Lung (tissue), 12 donors: ENCODE results near the gene POLDIP2. TPM values are rescaled to one million over a fixed set of nuclear protein-coding genes. Genes with fewer than 3 reads are reported as not detected.

Experiments
- ATAC-seq: fragments of 200-7000 bp; cut with Tn5 transposase; one replicate; pipeline ENCODE4 v1.9.1; 2020; ENCODE audit warnings: moderate number of reproducible peaks; ENCODE audit not compliant: insufficient read depth, low FRiP score
- DNase-seq, 3 donors: peaks; one replicate each; pipeline ENCODE4 v3.0.0-alpha.2; 2013 to 2017
- H3K27ac ChIP-seq, 2 donors: one replicate each; pipeline ENCODE4 v1.5.1; 2013; ENCODE audit warnings: mild to moderate bottlenecking in 2 of 2, moderate library complexity in 2 of 2, control low read depth in 1 of 2, inconsistent platforms in 1 of 2, low read depth in 1 of 2, low read length in 1 of 2
- H3K27me3 ChIP-seq, 3 donors: one replicate each; pipeline ENCODE4 v1.5.1; 2013; ENCODE audit warnings: low read length in 2 of 3; ENCODE audit not compliant: control insufficient read depth in 3 of 3, insufficient read depth in 3 of 3
- H3K36me3 ChIP-seq, 4 donors: one replicate each; pipeline ENCODE4 v1.5.1; 2013; ENCODE audit warnings: low read length in 4 of 4, mild to moderate bottlenecking in 1 of 4, moderate library complexity in 1 of 4; ENCODE audit not compliant: control insufficient read depth in 4 of 4, insufficient read depth in 4 of 4
- H3K4me1 ChIP-seq, 5 donors: one replicate each; pipeline ENCODE4 v1.5.1; 2013; ENCODE audit warnings: low read length in 5 of 5, mild to moderate bottlenecking in 2 of 5, moderate library complexity in 1 of 5; ENCODE audit not compliant: control insufficient read depth in 5 of 5, insufficient read depth in 5 of 5
- H3K4me3 ChIP-seq: one replicate; pipeline ENCODE4 v1.5.1; 2013; ENCODE audit warnings: mild to moderate bottlenecking, control low read depth, moderate library complexity
- H3K9ac ChIP-seq, 2 donors: one replicate each; pipeline ENCODE4 v1.5.1; 2013; ENCODE audit warnings: low read length in 2 of 2, control low read depth in 1 of 2; ENCODE audit not compliant: insufficient read depth in 1 of 2
- H3K9me3 ChIP-seq, 4 donors: one replicate each; pipeline ENCODE4 v1.5.1; 2013; ENCODE audit warnings: low read length in 3 of 4, mild to moderate bottlenecking in 1 of 4, moderate library complexity in 1 of 4; ENCODE audit not compliant: control insufficient read depth in 4 of 4, insufficient read depth in 3 of 4
- WGBS, 2 donors: extraction: QIAGEN DNeasy Blood & Tissue Kit; methylation state at CpG; one replicate each; pipeline ENCODE4 v1.1.7; 2013; 5-methylcytosine and 5-hydroxymethylcytosine counted together
- polyA plus RNA-seq, 2 donors: library from polyadenylated mRNA; stranded (reverse); fragments of 200-250 nt; gene quantifications; one replicate each; pipeline ENCODE4 v1.2.1, GENCODE V29; 2013
- total RNA-seq, 2 donors: library from RNA; depleted of rRNA in 1 of 2; stranded (reverse); fragments of >200 nt in 1 of 2; gene quantifications; one replicate each; pipeline ENCODE4 v1.2.1, GENCODE V29; 2014 to 2021
- TF ChIP-seq, protein P1 (sequence below): IDR thresholded peaks from 2 replicates; pipeline ENCODE4 v1.5.1; 2012; ENCODE audit warnings: mild to moderate bottlenecking; ENCODE audit errors: control extremely low read depth, extremely low read depth
- donor health status: control.
- donor health status: control.
- donor health status: Bipolar disorder and iron deficiency.
- donor health status: healthy.
- donor health status: DM: yes; HTN: yes; CAD: no.

The POLDIP2 gene
- total and polyA plus RNA-seq, 4 donors, result 38.7 to 82.6 (median 62.3) TPM

DNA sequence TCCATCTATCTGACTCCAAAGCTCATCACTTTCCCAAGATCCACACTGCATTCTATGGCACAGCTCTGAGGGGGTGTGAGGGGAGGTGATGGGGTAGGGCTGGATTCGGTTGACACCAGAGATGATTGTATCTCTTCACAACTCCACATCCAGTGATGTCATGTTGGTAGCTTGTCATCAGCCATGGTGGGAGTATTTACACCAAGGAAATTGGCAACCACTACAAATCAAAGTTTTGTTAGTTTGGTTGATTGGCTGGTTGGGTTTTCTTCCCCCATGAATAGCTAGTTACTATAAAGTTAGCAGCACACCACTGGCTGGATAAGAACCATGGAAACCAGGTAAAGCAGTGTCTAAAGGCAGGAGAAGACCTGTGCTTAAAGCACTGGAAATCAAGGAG lies 33.7 kb upstream of the POLDIP2 start:
- no peak overlapping the region for H3K27ac ChIP-seq
- H3K9me3 ChIP-seq, result no peaks in the 10 kb centered on the region
- DNase-seq (no peak), ATAC-seq (no peak)
- H3K9ac ChIP-seq, result no peak overlapping the region
- 92 to 100% methylated on average over 1 of the region's 1 CpG for WGBS, 2 donors
- H3K4me3 ChIP-seq, result no peak overlapping the region
- H3K4me1 ChIP-seq, result no peaks in the 10 kb centered on the region
- TF ChIP-seq, protein P1, sequence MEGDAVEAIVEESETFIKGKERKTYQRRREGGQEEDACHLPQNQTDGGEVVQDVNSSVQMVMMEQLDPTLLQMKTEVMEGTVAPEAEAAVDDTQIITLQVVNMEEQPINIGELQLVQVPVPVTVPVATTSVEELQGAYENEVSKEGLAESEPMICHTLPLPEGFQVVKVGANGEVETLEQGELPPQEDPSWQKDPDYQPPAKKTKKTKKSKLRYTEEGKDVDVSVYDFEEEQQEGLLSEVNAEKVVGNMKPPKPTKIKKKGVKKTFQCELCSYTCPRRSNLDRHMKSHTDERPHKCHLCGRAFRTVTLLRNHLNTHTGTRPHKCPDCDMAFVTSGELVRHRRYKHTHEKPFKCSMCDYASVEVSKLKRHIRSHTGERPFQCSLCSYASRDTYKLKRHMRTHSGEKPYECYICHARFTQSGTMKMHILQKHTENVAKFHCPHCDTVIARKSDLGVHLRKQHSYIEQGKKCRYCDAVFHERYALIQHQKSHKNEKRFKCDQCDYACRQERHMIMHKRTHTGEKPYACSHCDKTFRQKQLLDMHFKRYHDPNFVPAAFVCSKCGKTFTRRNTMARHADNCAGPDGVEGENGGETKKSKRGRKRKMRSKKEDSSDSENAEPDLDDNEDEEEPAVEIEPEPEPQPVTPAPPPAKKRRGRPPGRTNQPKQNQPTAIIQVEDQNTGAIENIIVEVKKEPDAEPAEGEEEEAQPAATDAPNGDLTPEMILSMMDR, result no peak
- H3K27me3 ChIP-seq, result no peaks in the 10 kb centered on the region
- peaks cover 0 to 29% (median 9%) of the 10 kb centered on the region in 4 donors for H3K36me3 ChIP-seq

GRCh38 chr17:28390563-28390962 lies 33.2 kb upstream of the POLDIP2 start:
- no peak overlapping the region for H3K27ac ChIP-seq
- TF ChIP-seq, protein P1, result no peak
- no peaks in the 10 kb centered on the region for H3K27me3 ChIP-seq
- H3K4me1 ChIP-seq, result no peaks in the 10 kb centered on the region
- WGBS, 2 donors, result 92 to 98% methylated on average over 2 of the region's 2 CpGs
- H3K9ac ChIP-seq, result no peak overlapping the region
- H3K36me3 ChIP-seq, result peaks cover 0 to 27% (median 9%) of the 10 kb centered on the region in 4 donors
- DNase-seq (no peak), ATAC-seq (no peak)
- no peaks in the 10 kb centered on the region for H3K9me3 ChIP-seq
- H3K4me3 ChIP-seq, result no peak overlapping the region

GRCh38 chr17:28390141-28390540 lies 32.8 kb upstream of the POLDIP2 start:
- Histone ChIP-seq H3K9me3 (no peaks in the 10 kb centered on the region), H3K27me3 (no peaks in the 10 kb centered on the region), H3K27ac (no peak overlapping the region), H3K9ac (no peak overlapping the region), H3K4me1 (peaks cover 0 to 3% (median 0%) of the 10 kb centered on the region in 5 donors), H3K36me3 (peaks cover 0 to 25% (median 9%) of the 10 kb centered on the region in 4 donors), H3K4me3 (no peak overlapping the region)
- 90 to 93% methylated on average over 1 of the region's 1 CpG for WGBS, 2 donors
- DNase-seq, result no peak
- TF ChIP-seq, protein P1, result no peak
- ATAC-seq, result no peak

- no peak for DNase-seq
- peaks cover 0 to 22% (median 11%) of the 10 kb centered on the region in 4 donors for H3K36me3 ChIP-seq
Measured at GRCh38 chr17:28388106-28388505, 30.8 kb upstream of the POLDIP2 start.

More at GRCh38 chr17:28388106-28388505, 30.8 kb upstream of the POLDIP2 start:
- no peak overlapping the region for H3K9ac ChIP-seq
- peaks cover 0 to 12% (median 0%) of the 10 kb centered on the region in 5 donors for H3K4me1 ChIP-seq
- H3K9me3 ChIP-seq, result no peaks in the 10 kb centered on the region
- peaks cover 0 to 15% (median 0%) of the 10 kb centered on the region in 3 donors for H3K27me3 ChIP-seq
- TF ChIP-seq, protein P1, result no peak
- no peak for ATAC-seq
- H3K27ac ChIP-seq, result no peak overlapping the region
- 96% methylated on average over 11 of the region's 11 CpGs for WGBS, 2 donors
- no peak overlapping the region for H3K4me3 ChIP-seq
